ENCODE data around the gene ZNF724. TPM values are rescaled to one million over a fixed set of nuclear protein-coding genes. Genes with fewer than 3 reads are reported as not detected.
"Not testable (repeated sequence)": the region's sequence is repeated elsewhere in the genome, so short reads cannot be mapped to it uniquely, and the experiment has no call there.

ZNF724 gene
- total RNA-seq = 3.7 TPM

DNA sequence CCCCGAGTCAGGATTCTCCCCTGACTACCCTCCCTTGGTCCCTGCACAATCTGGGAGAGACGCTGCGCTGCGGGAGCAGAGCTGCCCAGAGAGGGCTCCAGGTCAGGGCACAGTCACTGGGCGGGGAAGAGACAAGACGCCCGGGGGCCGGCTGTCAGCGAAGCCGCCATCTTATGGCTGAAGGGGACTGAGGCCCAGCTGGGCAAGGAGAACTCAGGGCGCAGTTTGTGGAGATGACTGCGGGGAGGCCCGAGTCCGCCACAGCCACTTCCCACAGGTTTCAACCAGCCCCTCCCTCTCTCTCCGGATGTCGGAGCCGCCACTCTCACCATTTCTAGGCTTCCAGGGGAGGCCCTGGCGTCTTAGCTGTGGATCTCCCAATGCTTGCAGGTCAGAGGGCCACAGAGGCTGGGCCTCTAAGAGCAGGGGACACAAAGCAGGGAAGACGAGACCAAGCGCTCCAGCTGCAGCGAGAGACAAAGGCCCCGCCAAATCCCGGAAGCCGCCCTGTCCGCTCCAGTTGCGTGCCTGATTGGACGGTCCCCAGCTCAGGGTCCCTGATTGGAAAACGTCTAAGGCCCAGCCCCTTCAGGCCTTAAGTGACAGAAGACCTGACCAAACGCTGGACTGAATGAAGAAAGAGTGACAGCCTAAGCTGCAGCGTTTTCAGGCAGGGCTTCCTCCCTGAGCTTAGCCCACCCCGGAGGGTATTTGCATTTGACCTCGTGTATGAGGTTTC is at the start of gene ZNF724:
ZNF724 (minus strand) TSS at position 484 of the 739 bp plus-strand sequence; CDS start at position 332, 152 bp downstream.
- Histone ChIP-seq H3K9me3 (ENCODE audit: control insufficient read depth in 3 of 3, low read length in 3 of 3) (no peaks in the 10 kb centered on the region), H3K4me3 (ENCODE audit: low read length in 3 of 3) (peak within 1 kb of the TSS; percentile 85 to 95 (median 92)), H3K27me3 (ENCODE audit: control insufficient read depth in 3 of 3, insufficient read depth in 3 of 3, low read length in 3 of 3) (no peaks in the 10 kb centered on the region), H3K27ac (ENCODE audit: low read depth, low read length) (peak within 1 kb of the TSS; percentile 25), H3K9ac (ENCODE audit: low read depth in 1 of 3, low read length in 3 of 3) (peak within 1 kb of the TSS; percentile 74 to 81 (median 78)), H3K4me1 (ENCODE audit: control insufficient read depth in 3 of 3, insufficient read depth in 3 of 3, low read length in 3 of 3) (peaks cover 0 to 5% (median 5%) of the 10 kb centered on the region in 3 donors), H3K36me3 (ENCODE audit: control insufficient read depth in 3 of 3, insufficient read depth in 3 of 3, low read length in 3 of 3) (no peaks in the 10 kb centered on the region)

- H3K4me3 ChIP-seq (ENCODE audit: low read length in 3 of 3) = no peak overlapping the region
- H3K9me3 ChIP-seq (ENCODE audit: control insufficient read depth in 3 of 3, low read length in 3 of 3) = no peaks in the 10 kb centered on the region
Measured at GRCh38 chr19:23294141-23294540, 43.9 kb upstream of the ZNF724 start.

DNA sequence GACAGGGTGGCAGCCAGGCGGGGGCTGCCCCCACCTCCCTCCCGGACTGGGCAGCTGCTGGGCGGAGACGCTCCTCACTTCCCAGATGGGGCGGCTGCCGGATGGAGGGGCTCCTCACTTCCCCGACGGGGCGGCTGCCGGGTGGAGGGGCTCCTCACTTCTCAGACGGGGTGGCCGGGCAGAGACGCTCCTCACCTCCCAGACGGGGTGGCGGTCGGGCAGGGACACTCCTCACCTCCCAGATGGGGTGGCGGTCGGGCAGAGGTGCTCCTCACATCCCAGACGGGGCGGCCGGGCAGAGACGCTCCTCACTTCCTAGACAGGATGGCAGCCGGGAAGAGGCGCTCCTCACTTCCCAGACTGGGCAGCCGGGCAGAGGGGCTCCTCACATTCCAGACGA is 39.8 kb upstream of the ZNF724 start:
- not testable (repeated sequence) for H3K4me3 ChIP-seq (ENCODE audit: low read length in 3 of 3); H3K9me3 ChIP-seq (ENCODE audit: control insufficient read depth in 3 of 3, low read length in 3 of 3); H3K9ac ChIP-seq (ENCODE audit: low read depth in 1 of 3, low read length in 3 of 3); H3K27ac ChIP-seq (ENCODE audit: low read depth, low read length); H3K27me3 ChIP-seq (ENCODE audit: control insufficient read depth in 3 of 3, insufficient read depth in 3 of 3, low read length in 3 of 3); H3K4me1 ChIP-seq (ENCODE audit: control insufficient read depth in 3 of 3, insufficient read depth in 3 of 3, low read length in 3 of 3); H3K36me3 ChIP-seq (ENCODE audit: control insufficient read depth in 3 of 3, insufficient read depth in 3 of 3, low read length in 3 of 3)

More at GRCh38 chr19:23294141-23294540, 43.9 kb upstream of the ZNF724 start:
- no peaks in the 10 kb centered on the region for H3K4me1 ChIP-seq (ENCODE audit: control insufficient read depth in 3 of 3, insufficient read depth in 3 of 3, low read length in 3 of 3)
- no peak overlapping the region for H3K27ac ChIP-seq (ENCODE audit: low read depth, low read length)
- no peaks in the 10 kb centered on the region for H3K27me3 ChIP-seq (ENCODE audit: control insufficient read depth in 3 of 3, insufficient read depth in 3 of 3, low read length in 3 of 3)
- no peak overlapping the region for H3K9ac ChIP-seq (ENCODE audit: low read depth in 1 of 3, low read length in 3 of 3)
- no peaks in the 10 kb centered on the region for H3K36me3 ChIP-seq (ENCODE audit: control insufficient read depth in 3 of 3, insufficient read depth in 3 of 3, low read length in 3 of 3)

- no peaks in the 10 kb centered on the region for H3K9me3 ChIP-seq (ENCODE audit: control insufficient read depth in 3 of 3, low read length in 3 of 3)
- H3K9ac ChIP-seq (ENCODE audit: low read depth in 1 of 3, low read length in 3 of 3) = no peak overlapping the region
- no peak overlapping the region for H3K27ac ChIP-seq (ENCODE audit: low read depth, low read length)
- no peak overlapping the region for H3K4me3 ChIP-seq (ENCODE audit: low read length in 3 of 3)
- H3K4me1 ChIP-seq (ENCODE audit: control insufficient read depth in 3 of 3, insufficient read depth in 3 of 3, low read length in 3 of 3) = no peaks in the 10 kb centered on the region
- H3K36me3 ChIP-seq (ENCODE audit: control insufficient read depth in 3 of 3, insufficient read depth in 3 of 3, low read length in 3 of 3) = no peaks in the 10 kb centered on the region
- H3K27me3 ChIP-seq (ENCODE audit: control insufficient read depth in 3 of 3, insufficient read depth in 3 of 3, low read length in 3 of 3) = no peaks in the 10 kb centered on the region
Measured at GRCh38 chr19:23287620-23288019, 37.4 kb upstream of the ZNF724 start.

DNA sequence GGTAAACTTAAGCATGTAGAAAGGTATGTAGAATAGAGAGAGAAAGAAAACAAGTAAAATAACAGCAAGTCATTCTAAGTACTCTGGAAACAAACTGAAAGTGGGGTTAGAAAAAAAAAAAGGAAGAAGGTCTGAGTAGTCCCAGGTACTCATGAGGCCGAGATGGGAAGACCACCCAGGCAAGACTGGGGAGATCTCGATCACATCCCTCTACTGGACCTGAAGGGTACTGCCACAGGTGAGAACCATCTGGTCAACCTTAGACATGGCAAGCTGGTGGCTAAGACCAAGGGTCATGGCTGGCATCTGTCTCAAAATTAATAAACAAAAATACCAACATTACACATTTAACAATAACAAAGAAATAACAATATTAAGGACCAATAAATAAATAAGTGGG is 36.3 kb upstream of the ZNF724 start:
- Histone ChIP-seq H3K4me1 (ENCODE audit: control insufficient read depth in 3 of 3, insufficient read depth in 3 of 3, low read length in 3 of 3) (no peaks in the 10 kb centered on the region), H3K4me3 (ENCODE audit: low read length in 3 of 3) (no peak overlapping the region), H3K27ac (ENCODE audit: low read depth, low read length) (no peak overlapping the region), H3K36me3 (ENCODE audit: control insufficient read depth in 3 of 3, insufficient read depth in 3 of 3, low read length in 3 of 3) (no peaks in the 10 kb centered on the region), H3K9me3 (ENCODE audit: control insufficient read depth in 3 of 3, low read length in 3 of 3) (no peaks in the 10 kb centered on the region), H3K9ac (ENCODE audit: low read depth in 1 of 3, low read length in 3 of 3) (no peak overlapping the region), H3K27me3 (ENCODE audit: control insufficient read depth in 3 of 3, insufficient read depth in 3 of 3, low read length in 3 of 3) (no peaks in the 10 kb centered on the region)

- Histone ChIP-seq H3K9me3 (ENCODE audit: control insufficient read depth in 3 of 3, low read length in 3 of 3) (no peaks in the 10 kb centered on the region), H3K4me3 (ENCODE audit: low read length in 3 of 3) (no peak overlapping the region), H3K4me1 (ENCODE audit: control insufficient read depth in 3 of 3, insufficient read depth in 3 of 3, low read length in 3 of 3) (no peaks in the 10 kb centered on the region), H3K36me3 (ENCODE audit: control insufficient read depth in 3 of 3, insufficient read depth in 3 of 3, low read length in 3 of 3) (no peaks in the 10 kb centered on the region), H3K27me3 (ENCODE audit: control insufficient read depth in 3 of 3, insufficient read depth in 3 of 3, low read length in 3 of 3) (no peaks in the 10 kb centered on the region), H3K27ac (ENCODE audit: low read depth, low read length) (no peak overlapping the region), H3K9ac (ENCODE audit: low read depth in 1 of 3, low read length in 3 of 3) (no peak overlapping the region)
Measured at GRCh38 chr19:23285948-23286347, 35.8 kb upstream of the ZNF724 start.

DNA sequence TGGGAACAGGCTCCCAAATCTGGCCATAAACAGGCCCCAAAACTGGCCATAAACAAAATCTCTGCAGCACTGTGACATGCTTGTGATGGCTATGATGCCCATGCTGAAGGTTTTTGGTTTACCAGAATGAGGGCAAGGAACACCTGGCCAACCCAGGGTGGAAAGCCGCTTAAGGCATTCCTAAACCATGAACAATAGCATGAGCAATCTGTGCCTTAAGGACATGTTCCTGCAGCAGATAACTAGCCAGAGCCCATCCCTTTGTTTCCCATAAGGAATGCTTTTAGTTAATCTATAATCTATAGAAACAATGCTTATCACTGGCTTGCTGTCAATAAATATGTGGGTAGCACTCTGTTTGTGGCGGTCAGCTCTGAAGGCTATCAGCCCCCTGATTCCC is 35.1 kb upstream of the ZNF724 start:
- H3K36me3 ChIP-seq (ENCODE audit: control insufficient read depth in 3 of 3, insufficient read depth in 3 of 3, low read length in 3 of 3); H3K9ac ChIP-seq (ENCODE audit: low read depth in 1 of 3, low read length in 3 of 3); H3K27me3 ChIP-seq (ENCODE audit: control insufficient read depth in 3 of 3, insufficient read depth in 3 of 3, low read length in 3 of 3); H3K4me3 ChIP-seq (ENCODE audit: low read length in 3 of 3); H3K27ac ChIP-seq (ENCODE audit: low read depth, low read length); H3K4me1 ChIP-seq (ENCODE audit: control insufficient read depth in 3 of 3, insufficient read depth in 3 of 3, low read length in 3 of 3); H3K9me3 ChIP-seq (ENCODE audit: control insufficient read depth in 3 of 3, low read length in 3 of 3): not testable (repeated sequence)

- no peaks in the 10 kb centered on the region for H3K27me3 ChIP-seq (ENCODE audit: control insufficient read depth in 3 of 3, insufficient read depth in 3 of 3, low read length in 3 of 3)
- H3K4me1 ChIP-seq (ENCODE audit: control insufficient read depth in 3 of 3, insufficient read depth in 3 of 3, low read length in 3 of 3) = no peaks in the 10 kb centered on the region
- no peaks in the 10 kb centered on the region for H3K36me3 ChIP-seq (ENCODE audit: control insufficient read depth in 3 of 3, insufficient read depth in 3 of 3, low read length in 3 of 3)
- no peak overlapping the region for H3K27ac ChIP-seq (ENCODE audit: low read depth, low read length)
- no peaks in the 10 kb centered on the region for H3K9me3 ChIP-seq (ENCODE audit: control insufficient read depth in 3 of 3, low read length in 3 of 3)
- H3K9ac ChIP-seq (ENCODE audit: low read depth in 1 of 3, low read length in 3 of 3) = no peak overlapping the region
- H3K4me3 ChIP-seq (ENCODE audit: low read length in 3 of 3) = no peak overlapping the region
Measured at GRCh38 chr19:23283925-23284324, 33.7 kb upstream of the ZNF724 start.

GRCh38 chr19:23281663-23282276 is 31.6 kb upstream of the ZNF724 start:
- H3K27ac ChIP-seq (ENCODE audit: low read depth, low read length) = no peak overlapping the region
- H3K4me1 ChIP-seq (ENCODE audit: control insufficient read depth in 3 of 3, insufficient read depth in 3 of 3, low read length in 3 of 3) = no peaks in the 10 kb centered on the region
- H3K9ac ChIP-seq (ENCODE audit: low read depth in 1 of 3, low read length in 3 of 3) = no peak overlapping the region
- H3K36me3 ChIP-seq (ENCODE audit: control insufficient read depth in 3 of 3, insufficient read depth in 3 of 3, low read length in 3 of 3) = no peaks in the 10 kb centered on the region
- no peaks in the 10 kb centered on the region for H3K9me3 ChIP-seq (ENCODE audit: control insufficient read depth in 3 of 3, low read length in 3 of 3)
- no peak overlapping the region for H3K4me3 ChIP-seq (ENCODE audit: low read length in 3 of 3)
- H3K27me3 ChIP-seq (ENCODE audit: control insufficient read depth in 3 of 3, insufficient read depth in 3 of 3, low read length in 3 of 3) = no peaks in the 10 kb centered on the region

DNA sequence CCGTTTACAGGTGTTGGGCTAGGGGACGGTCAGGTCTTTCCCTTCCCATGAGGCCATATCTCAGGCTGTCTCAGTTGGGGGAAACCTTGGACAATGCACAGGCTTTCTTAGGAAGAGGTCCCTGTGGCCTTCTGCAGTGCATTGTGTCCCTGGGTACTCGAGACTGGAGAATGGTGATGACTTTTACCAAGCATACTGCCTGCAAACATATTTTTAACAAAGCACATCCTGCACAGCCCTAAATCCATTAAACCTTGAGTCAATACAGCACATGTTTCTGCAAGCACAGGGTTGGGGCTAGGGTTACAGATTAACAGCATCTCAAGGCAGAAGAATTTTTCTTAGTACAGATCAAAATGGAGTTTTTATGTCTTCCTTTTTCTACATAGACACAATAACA is 27.9 kb upstream of the ZNF724 start:
- not testable (repeated sequence) for H3K4me3 ChIP-seq (ENCODE audit: low read length in 3 of 3); H3K27ac ChIP-seq (ENCODE audit: low read depth, low read length); H3K4me1 ChIP-seq (ENCODE audit: control insufficient read depth in 3 of 3, insufficient read depth in 3 of 3, low read length in 3 of 3); H3K27me3 ChIP-seq (ENCODE audit: control insufficient read depth in 3 of 3, insufficient read depth in 3 of 3, low read length in 3 of 3); H3K9me3 ChIP-seq (ENCODE audit: control insufficient read depth in 3 of 3, low read length in 3 of 3); H3K36me3 ChIP-seq (ENCODE audit: control insufficient read depth in 3 of 3, insufficient read depth in 3 of 3, low read length in 3 of 3); H3K9ac ChIP-seq (ENCODE audit: low read depth in 1 of 3, low read length in 3 of 3)

Measured in skeletal muscle tissue (tissue), 4 donors.